NT2/D1 (cell line): Measurements from ENCODE around the gene PRDM10.

Experiments
- SUZ12 ChIP-seq: IDR thresholded peaks from 2 replicates; pipeline ENCODE4 v1.6.1; 2011; ENCODE audit not compliant: insufficient read length, insufficient read depth; ENCODE audit errors: extremely low read depth
- YY1 ChIP-seq: IDR thresholded peaks from 2 replicates; pipeline ENCODE4 v1.6.1; 2011; ENCODE audit not compliant: insufficient read length, insufficient read depth

GRCh38 chr11:130000552-130001176 lies 2.0 kb downstream of the PRDM10 start:
- no peak for TF ChIP-seq YY1
- TF ChIP-seq SUZ12 = no peak
